Transverse colon (tissue), 4 donors: ENCODE data around the gene HUNK.

Experiments used
- CTCF ChIP-seq, 5 experiments: fragments of 200-600 bp in 3 of 5; fragments of 450-650 bp in 2 of 5; sonication (generic) in 3 of 5; IDR thresholded peaks; 1 replicate in 2 of 5; 2 replicates in 3 of 5; pipeline ENCODE4 v1.5.1; 2016 to 2017; ENCODE audit warnings: antibody characterized with exemption in 5 of 5, inconsistent platforms in 3 of 5, mild to moderate bottlenecking in 2 of 5, moderate library complexity in 1 of 5
- EP300 ChIP-seq: sonication (generic); formaldehyde crosslinking; IDR thresholded peaks from one replicate; pipeline ENCODE4 v1.6.1; 2017; ENCODE audit warnings: antibody characterized with exemption, low read depth
- POLR2A ChIP-seq: fragments of 450-650 bp; IDR thresholded peaks from one replicate; pipeline ENCODE4 v1.6.1; 2016; ENCODE audit warnings: antibody characterized with exemption, mild to moderate bottlenecking, moderate library complexity
- POLR2AphosphoS5 ChIP-seq, 3 donors: sonication (generic); formaldehyde crosslinking; IDR thresholded peaks; one replicate each; pipeline ENCODE4 v1.6.1; 2016; ENCODE audit warnings: antibody characterized with exemption in 3 of 3

DNA sequence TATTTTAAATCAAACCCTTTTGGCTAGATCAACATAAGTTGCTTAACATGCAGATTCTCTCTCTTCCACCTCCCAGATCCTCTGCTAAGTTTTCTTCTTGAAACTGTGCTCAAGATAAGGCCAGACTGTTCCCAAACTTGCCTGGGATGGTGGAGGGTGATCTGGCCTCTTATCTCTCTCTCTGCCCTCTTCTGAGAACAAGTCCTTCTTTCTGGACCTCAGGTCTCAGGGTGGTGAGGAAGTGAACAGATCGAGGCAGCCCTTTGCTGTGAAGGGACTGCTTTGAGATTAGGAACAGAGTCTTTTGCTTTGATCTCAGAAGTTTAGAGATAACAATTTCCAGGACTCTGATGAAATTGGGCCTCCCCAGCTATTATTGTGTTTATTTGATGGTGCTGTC is 70.7 kb downstream of the HUNK start:
- TF ChIP-seq POLR2AphosphoS5 (IDR thresholded peaks at IDR 0.05), result no peak
- TF ChIP-seq CTCF (IDR thresholded peaks at IDR 0.05), result no peak
- TF ChIP-seq EP300, result no peak
- TF ChIP-seq POLR2A, result no peak
